Lung (tissue), 12 donors: Measurements from ENCODE around the gene SASH1. TPM values are rescaled to one million over a fixed set of nuclear protein-coding genes. Genes with fewer than 3 reads are reported as not detected.
"Not testable (repeated sequence)": the region's sequence is repeated elsewhere in the genome, so short reads cannot be mapped to it uniquely, and the experiment has no call there.

ENCODE experiments used
- ATAC-seq: fragments of 200-7000 bp; cut with Tn5 transposase; one replicate; pipeline ENCODE4 v1.9.1; 2020; ENCODE audit warnings: moderate number of reproducible peaks; ENCODE audit not compliant: insufficient read depth, low FRiP score
- DNase-seq, 3 donors: peaks; one replicate each; pipeline ENCODE4 v3.0.0-alpha.2; 2013 to 2017
- H3K27ac ChIP-seq, 2 donors: one replicate each; pipeline ENCODE4 v1.5.1; 2013; ENCODE audit warnings: mild to moderate bottlenecking in 2 of 2, moderate library complexity in 2 of 2, control low read depth in 1 of 2, inconsistent platforms in 1 of 2, low read depth in 1 of 2, low read length in 1 of 2
- H3K27me3 ChIP-seq, 3 donors: one replicate each; pipeline ENCODE4 v1.5.1; 2013; ENCODE audit warnings: low read length in 2 of 3; ENCODE audit not compliant: control insufficient read depth in 3 of 3, insufficient read depth in 3 of 3
- H3K36me3 ChIP-seq, 4 donors: one replicate each; pipeline ENCODE4 v1.5.1; 2013; ENCODE audit warnings: low read length in 4 of 4, mild to moderate bottlenecking in 1 of 4, moderate library complexity in 1 of 4; ENCODE audit not compliant: control insufficient read depth in 4 of 4, insufficient read depth in 4 of 4
- H3K4me1 ChIP-seq, 5 donors: one replicate each; pipeline ENCODE4 v1.5.1; 2013; ENCODE audit warnings: low read length in 5 of 5, mild to moderate bottlenecking in 2 of 5, moderate library complexity in 1 of 5; ENCODE audit not compliant: control insufficient read depth in 5 of 5, insufficient read depth in 5 of 5
- H3K4me3 ChIP-seq: one replicate; pipeline ENCODE4 v1.5.1; 2013; ENCODE audit warnings: mild to moderate bottlenecking, control low read depth, moderate library complexity
- H3K9ac ChIP-seq, 2 donors: one replicate each; pipeline ENCODE4 v1.5.1; 2013; ENCODE audit warnings: low read length in 2 of 2, control low read depth in 1 of 2; ENCODE audit not compliant: insufficient read depth in 1 of 2
- H3K9me3 ChIP-seq, 4 donors: one replicate each; pipeline ENCODE4 v1.5.1; 2013; ENCODE audit warnings: low read length in 3 of 4, mild to moderate bottlenecking in 1 of 4, moderate library complexity in 1 of 4; ENCODE audit not compliant: control insufficient read depth in 4 of 4, insufficient read depth in 3 of 4
- WGBS, 2 donors: extraction: QIAGEN DNeasy Blood & Tissue Kit; methylation state at CpG; one replicate each; pipeline ENCODE4 v1.1.7; 2013; 5-methylcytosine and 5-hydroxymethylcytosine counted together
- polyA plus RNA-seq, 2 donors: library from polyadenylated mRNA; stranded (reverse); fragments of 200-250 nt; gene quantifications; one replicate each; pipeline ENCODE4 v1.2.1, GENCODE V29; 2013
- total RNA-seq, 2 donors: library from RNA; depleted of rRNA in 1 of 2; stranded (reverse); fragments of >200 nt in 1 of 2; gene quantifications; one replicate each; pipeline ENCODE4 v1.2.1, GENCODE V29; 2014 to 2021
- TF ChIP-seq, protein P1 (sequence below): IDR thresholded peaks from 2 replicates; pipeline ENCODE4 v1.5.1; 2012; ENCODE audit warnings: mild to moderate bottlenecking; ENCODE audit errors: control extremely low read depth, extremely low read depth
- donor health status: control.
- donor health status: control.
- donor health status: Bipolar disorder and iron deficiency.
- donor health status: healthy.
- donor health status: DM: yes; HTN: yes; CAD: no.

The SASH1 gene
- total and polyA plus RNA-seq, 4 donors = 18.8 to 114 (median 42.2) TPM

DNA sequence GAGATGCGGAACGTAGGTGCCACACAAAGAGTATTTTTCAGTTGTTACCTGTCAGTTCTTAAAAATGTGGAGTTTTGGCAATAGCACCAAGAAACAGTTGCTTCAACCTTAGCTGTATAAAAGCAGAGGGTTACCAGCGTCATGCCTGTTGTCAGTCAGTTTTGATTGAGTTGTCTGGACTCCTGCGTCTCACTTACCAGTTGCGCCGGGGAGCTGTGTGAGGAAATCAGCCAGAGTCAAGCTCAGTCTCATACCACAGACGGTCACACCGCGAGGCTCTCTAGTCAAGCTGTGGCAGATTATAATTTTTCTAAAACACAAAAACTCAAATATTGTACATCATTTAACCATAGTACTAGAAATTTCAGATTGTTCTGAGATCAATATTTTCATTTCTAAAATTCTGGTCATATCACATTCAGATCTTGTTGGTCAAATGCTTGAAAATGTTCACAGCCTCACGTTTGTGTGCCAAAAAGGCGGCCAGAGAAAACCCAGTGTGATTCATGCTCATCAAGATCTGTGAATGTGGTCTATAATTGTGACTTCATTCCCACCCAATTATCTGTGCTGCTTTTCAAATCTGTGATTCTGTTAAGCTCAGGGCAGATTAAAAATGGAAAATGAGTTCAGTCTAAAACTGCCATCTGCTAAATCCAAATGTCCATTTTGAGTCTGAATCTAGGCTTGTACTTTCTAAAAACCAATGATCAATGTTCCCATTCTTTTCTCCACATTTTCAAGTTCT, 37.5 kb downstream of the SASH1 start:
- WGBS, 2 donors = 79 to 85% methylated on average over 11 of the region's 11 CpGs
- Histone ChIP-seq H3K27ac (peak overlapping the region in 1 of 2 donors; percentile 26), H3K4me3 (no peak overlapping the region), H3K9me3 (no peaks in the 10 kb centered on the region), H3K9ac (no peak overlapping the region), H3K27me3 (no peaks in the 10 kb centered on the region), H3K36me3 (peaks cover 0 to 3% (median under 1%) of the 10 kb centered on the region in 4 donors), H3K4me1 (peaks cover 0 to 18% (median 0%) of the 10 kb centered on the region in 5 donors)
- ATAC-seq (no peak), DNase-seq (no peak)
- TF ChIP-seq, protein P1, sequence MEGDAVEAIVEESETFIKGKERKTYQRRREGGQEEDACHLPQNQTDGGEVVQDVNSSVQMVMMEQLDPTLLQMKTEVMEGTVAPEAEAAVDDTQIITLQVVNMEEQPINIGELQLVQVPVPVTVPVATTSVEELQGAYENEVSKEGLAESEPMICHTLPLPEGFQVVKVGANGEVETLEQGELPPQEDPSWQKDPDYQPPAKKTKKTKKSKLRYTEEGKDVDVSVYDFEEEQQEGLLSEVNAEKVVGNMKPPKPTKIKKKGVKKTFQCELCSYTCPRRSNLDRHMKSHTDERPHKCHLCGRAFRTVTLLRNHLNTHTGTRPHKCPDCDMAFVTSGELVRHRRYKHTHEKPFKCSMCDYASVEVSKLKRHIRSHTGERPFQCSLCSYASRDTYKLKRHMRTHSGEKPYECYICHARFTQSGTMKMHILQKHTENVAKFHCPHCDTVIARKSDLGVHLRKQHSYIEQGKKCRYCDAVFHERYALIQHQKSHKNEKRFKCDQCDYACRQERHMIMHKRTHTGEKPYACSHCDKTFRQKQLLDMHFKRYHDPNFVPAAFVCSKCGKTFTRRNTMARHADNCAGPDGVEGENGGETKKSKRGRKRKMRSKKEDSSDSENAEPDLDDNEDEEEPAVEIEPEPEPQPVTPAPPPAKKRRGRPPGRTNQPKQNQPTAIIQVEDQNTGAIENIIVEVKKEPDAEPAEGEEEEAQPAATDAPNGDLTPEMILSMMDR = no peak

DNA sequence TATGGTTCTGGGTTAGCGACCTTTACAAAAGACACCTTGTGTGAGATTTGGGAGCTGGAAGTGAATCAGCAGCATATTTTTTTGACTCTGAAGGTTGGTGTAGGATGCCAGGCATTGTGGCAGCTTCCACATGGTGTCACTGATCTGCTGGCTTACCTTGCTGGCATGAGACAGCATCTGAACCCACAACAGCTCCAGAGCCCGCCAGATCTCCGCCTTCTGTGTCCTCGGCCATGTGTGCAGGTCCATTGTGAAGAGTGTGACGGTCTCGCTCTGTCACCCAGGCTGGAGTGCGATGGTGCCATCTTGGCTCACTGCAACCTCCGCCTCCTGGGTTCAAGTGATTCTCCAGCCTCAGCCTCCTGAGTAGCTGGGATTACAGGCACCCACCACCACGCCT, 39.4 kb downstream of the SASH1 start:
- Histone ChIP-seq H3K4me1 (peaks cover 0 to 20% (median 0%) of the 10 kb centered on the region in 5 donors), H3K27ac (peak overlapping the region in 1 of 2 donors; percentile 10)
- H3K9me3 ChIP-seq, H3K27me3 ChIP-seq, ATAC-seq, H3K9ac ChIP-seq, DNase-seq, H3K4me3 ChIP-seq, H3K36me3 ChIP-seq: not testable (repeated sequence)
- WGBS, 2 donors = 97% methylated on average over 9 of the region's 9 CpGs

DNA sequence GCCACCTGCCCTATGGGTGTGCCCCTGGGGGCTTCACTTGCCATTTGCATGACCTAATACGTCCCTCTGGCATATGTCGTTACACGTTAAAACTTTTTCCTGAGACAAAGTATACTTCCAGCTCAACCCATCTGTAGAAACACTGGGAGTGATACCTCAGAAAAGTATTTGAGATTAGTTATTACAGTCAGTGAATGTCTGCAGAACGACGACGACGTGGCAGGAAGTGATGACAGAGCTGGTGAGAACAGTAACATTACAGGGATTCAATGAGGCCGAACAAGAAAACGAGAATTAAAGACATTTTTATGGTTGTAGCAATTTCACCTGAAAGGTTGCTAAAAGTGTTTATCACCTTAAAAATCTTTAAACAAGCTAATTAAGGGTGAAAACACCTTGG, 40.2 kb downstream of the SASH1 start:
- no peak overlapping the region for H3K27ac ChIP-seq
- no peak for DNase-seq

DNA sequence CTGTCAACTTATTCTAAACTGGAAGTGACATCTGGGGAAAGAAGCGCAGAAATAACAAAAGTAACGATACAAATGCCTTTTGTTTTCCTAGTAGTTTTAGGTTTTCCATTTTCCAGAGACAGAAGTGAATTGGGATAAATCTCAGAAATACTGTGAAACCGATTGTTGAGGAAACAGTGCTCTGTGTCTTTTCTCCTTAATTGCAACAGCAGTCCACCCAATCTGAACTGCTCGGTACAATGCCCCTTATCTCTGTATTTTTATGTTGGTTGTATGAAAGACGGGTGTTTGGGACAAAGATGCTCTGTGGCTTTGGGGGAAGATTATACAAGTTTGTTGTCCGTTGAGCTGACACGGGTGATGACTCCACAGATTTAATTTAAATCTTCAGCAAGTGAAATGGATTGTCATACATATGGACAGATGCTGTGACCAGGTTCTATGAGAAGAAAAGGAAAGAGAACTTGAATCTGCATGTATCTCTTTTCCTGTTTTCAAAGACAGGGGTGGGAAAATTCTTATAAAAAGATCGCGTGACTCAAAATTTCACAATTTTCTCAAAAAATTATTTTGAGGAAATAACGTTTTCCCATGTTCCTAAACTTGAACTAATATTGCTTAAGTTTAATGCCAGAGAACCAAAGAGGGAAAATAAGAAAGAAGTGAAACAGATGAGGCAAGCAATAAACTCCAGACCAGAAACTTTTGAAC, 41.2 kb downstream of the SASH1 start:
- peaks cover 0 to 20% (median 0%) of the 10 kb centered on the region in 5 donors for H3K4me1 ChIP-seq
- WGBS, 2 donors = 72 to 76% methylated on average over 10 of the region's 10 CpGs

More for the DNA sequence above, 40.2 kb downstream of the SASH1 start:
- 76% methylated on average over 9 of the region's 9 CpGs for WGBS, 2 donors
- no peak overlapping the region for H3K9ac ChIP-seq
- no peaks in the 10 kb centered on the region for H3K27me3 ChIP-seq
- peaks cover 0 to 2% (median under 1%) of the 10 kb centered on the region in 4 donors for H3K36me3 ChIP-seq
- no peaks in the 10 kb centered on the region for H3K9me3 ChIP-seq
- ATAC-seq = no peak
- peaks cover 0 to 20% (median 0%) of the 10 kb centered on the region in 5 donors for H3K4me1 ChIP-seq
- H3K4me3 ChIP-seq = no peak overlapping the region
- TF ChIP-seq, protein P1 = no peak

More for the DNA sequence above, 41.2 kb downstream of the SASH1 start:
- ATAC-seq = no peak
- Histone ChIP-seq H3K27me3 (no peaks in the 10 kb centered on the region), H3K27ac (peak overlapping the region in 1 of 2 donors; percentile 4), H3K9ac (no peak overlapping the region), H3K9me3 (no peaks in the 10 kb centered on the region), H3K4me3 (no peak overlapping the region), H3K36me3 (peaks cover 0 to 2% (median under 1%) of the 10 kb centered on the region in 4 donors)
- DNase-seq = no peak
- TF ChIP-seq, protein P1 = no peak
